NOMO-1 treated with dmso at 0.1 percent for 144 hours (cell line): Measurements from ENCODE around the gene TCHP.

Source experiments
- DNase-seq: peaks from one replicate; lab custom pipeline; 2025; ENCODE audit not compliant: unreplicated experiment; lab: John Stamatoyannopoulos, UW

The TCHP gene

GRCh38 chr12:109961201-109961600 lies 61.1 kb downstream of the TCHP start:
- no peak for DNase-seq

DNA sequence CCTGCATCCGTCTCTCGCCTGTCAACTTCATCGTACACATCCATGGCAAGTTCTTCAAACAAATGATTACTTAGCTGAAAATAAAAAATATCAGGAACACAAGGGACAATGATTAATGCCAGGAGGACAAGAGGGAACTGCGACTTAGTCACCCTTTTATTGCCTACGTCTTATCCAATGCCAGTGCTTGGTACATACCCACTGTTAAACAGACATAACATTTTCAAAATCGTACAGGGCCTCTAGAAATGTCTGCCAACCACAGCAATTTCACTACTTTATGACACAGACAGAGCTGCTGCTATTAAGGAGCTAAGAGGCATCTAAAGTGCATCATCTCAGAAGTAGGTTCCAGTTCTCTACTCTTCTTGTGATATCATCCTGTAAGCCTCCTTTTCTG lies 61.5 kb downstream of the TCHP start:
- no peak for DNase-seq

DNA sequence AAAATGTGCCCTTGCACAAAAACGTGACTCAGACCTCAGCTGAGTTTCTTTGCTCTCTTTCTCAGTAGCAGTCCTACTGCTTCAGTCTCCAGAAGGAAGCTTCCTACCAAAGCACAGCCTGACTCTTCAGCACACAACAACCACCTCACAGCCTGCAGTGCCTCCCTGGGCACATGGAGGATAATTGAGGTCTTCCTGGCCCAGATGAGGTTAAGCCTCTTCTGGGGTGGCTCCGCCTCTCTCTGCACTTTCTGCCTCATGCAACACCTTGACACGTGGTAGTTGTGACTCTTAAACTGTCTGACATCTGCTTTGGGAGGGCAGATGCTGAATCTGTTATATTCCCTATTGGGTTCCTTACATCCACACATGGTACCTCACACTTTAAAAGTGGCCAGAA lies 62.3 kb downstream of the TCHP start:
- no peak for DNase-seq

- no peak for DNase-seq
Measured at GRCh38 chr12:109963330-109963729, 63.3 kb downstream of the TCHP start.

DNA sequence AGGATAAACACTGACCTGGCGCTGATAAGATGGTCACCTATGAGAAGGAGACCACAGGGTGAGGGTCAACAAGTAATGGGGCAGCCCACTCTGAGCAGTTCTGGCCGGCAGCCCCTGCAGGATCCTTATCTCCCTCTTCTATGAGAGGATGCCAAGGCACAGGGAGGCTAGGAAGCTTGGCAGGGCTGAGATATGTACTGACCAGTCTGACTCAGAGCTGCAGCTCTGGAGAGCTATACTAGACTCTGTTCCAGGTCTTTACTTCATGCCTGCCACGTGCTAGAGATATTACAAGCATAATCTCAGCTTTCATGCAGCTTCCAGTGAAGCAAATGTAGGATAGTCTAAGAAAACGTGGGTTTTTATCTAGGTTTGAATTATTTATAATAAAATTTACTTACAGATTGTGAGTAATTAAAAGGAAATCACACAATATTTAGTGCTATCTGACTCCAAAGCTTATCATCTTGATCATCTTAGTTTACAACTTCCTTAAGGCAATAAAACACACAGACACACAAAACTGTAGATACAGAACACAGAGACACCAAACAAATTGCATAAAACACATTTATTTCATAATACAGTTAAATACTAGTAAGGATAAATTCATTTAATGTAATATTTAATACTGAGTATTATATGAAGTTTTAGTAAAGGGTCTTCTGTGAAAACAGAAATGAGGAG lies 63.8 kb downstream of the TCHP start:
- no peak for DNase-seq

- DNase-seq: no peak
Measured at GRCh38 chr12:109966546-109966945, 66.5 kb downstream of the TCHP start.

- no peak for DNase-seq
Measured at GRCh38 chr12:109967383-109968031, 67.4 kb downstream of the TCHP start.
